Prostate gland (tissue), 2 donors: ENCODE results near the gene CORO2B. TPM values are rescaled to one million over a fixed set of nuclear protein-coding genes. Genes with fewer than 3 reads are reported as not detected.

Experiments used
- DNase-seq: peaks from one replicate; pipeline ENCODE4 v3.0.0-alpha.2; 2019; ENCODE audit warnings: low spot score
- H3K27ac ChIP-seq, 2 donors: fragments of 200-600 bp; sonication (generic); 2 replicates each; pipeline ENCODE4 v1.5.1; 2017 to 2019
- H3K27me3 ChIP-seq: fragments of 200-600 bp; sonication (generic); replicated peaks from 2 replicates; pipeline ENCODE4 v1.5.1; 2019; ENCODE audit not compliant: insufficient read depth
- H3K36me3 ChIP-seq, 2 donors: fragments of 200-600 bp; sonication (generic); 1 replicate in 1 of 2; 2 replicates in 1 of 2; pipeline versions ENCODE4 v1.5.1 to v1.8.1; 2017 to 2019
- H3K4me1 ChIP-seq: fragments of 200-600 bp; sonication (generic); replicated peaks from 2 replicates; pipeline ENCODE4 v1.5.1; 2019
- H3K4me3 ChIP-seq, 2 donors: fragments of 200-600 bp; sonication (generic); 2 replicates each; pipeline ENCODE4 v1.5.1; 2017 to 2019
- H3K9me3 ChIP-seq: fragments of 200-600 bp; sonication (generic); 2 replicates; pipeline ENCODE4 v1.5.1; 2017
- CTCF ChIP-seq, 4 experiments: fragments of 200-600 bp in 2 of 4; fragments of 450-650 bp in 2 of 4; sonication (generic) in 2 of 4; IDR thresholded peaks; 1 replicate in 3 of 4; 2 replicates in 1 of 4; pipeline ENCODE4 v1.5.1; 2016 to 2019; ENCODE audit warnings: antibody characterized with exemption in 4 of 4, mild to moderate bottlenecking in 2 of 4, moderate library complexity in 2 of 4
- POLR2A ChIP-seq: fragments of 450-650 bp; IDR thresholded peaks from one replicate; pipeline ENCODE4 v1.6.1; 2016; ENCODE audit warnings: antibody characterized with exemption, mild to moderate bottlenecking
- POLR2AphosphoS5 ChIP-seq: sonication (generic); formaldehyde crosslinking; IDR thresholded peaks from one replicate; pipeline ENCODE4 v1.6.1; 2017; ENCODE audit warnings: antibody characterized with exemption
- WGBS: methylation state at CpG from one replicate; pipeline ENCODE4 v1.1.5; 2018; 5-methylcytosine and 5-hydroxymethylcytosine counted together
- intact Hi-C: fragments of 100-400 bp; cut with DNase I; formaldehyde crosslinking; loops from one replicate; pipeline ENCODE4 v1.14.2; 2022
- total RNA-seq, 2 donors: library from RNA; depleted of rRNA; stranded (reverse); fragments of >200 nt; gene quantifications; one replicate each; pipeline ENCODE4 v1.1.0, GENCODE V29; 2016

The CORO2B gene
- total RNA-seq, 2 donors from 2014 or later, result 0.50 to 1.4 TPM

DNA sequence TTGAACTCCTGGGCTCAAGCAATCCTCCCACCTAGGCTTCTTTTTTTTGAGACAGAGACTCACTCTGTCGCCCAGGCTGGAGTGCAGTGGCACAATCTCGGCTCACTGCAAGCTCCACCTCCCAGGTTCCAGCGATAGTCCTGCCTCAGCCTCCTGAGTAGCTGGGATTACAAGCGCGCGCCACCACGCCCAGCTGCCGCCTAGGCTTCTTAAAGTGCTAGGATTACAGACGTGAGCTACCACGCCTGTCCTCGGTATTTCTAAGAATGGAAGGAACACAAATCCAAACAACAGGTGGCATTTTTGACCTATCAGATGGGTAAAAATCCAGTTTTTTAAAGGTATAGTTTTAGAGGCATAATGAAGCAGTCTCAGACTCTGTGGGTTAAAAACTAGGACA, 128.1 kb downstream of the CORO2B start:
- no peak for DNase-seq
- H3K27me3 ChIP-seq, result no peaks in the 10 kb centered on the region
- no peak overlapping the region for H3K27ac ChIP-seq
- no peaks in the 10 kb centered on the region for H3K4me1 ChIP-seq
- H3K9me3 ChIP-seq, result no peaks in the 10 kb centered on the region
- no peak overlapping the region for H3K4me3 ChIP-seq
- no peak for TF ChIP-seq CTCF (IDR thresholded peaks at IDR 0.05)
- WGBS, result 50% methylated on average over 11 of the region's 11 CpGs
- no peaks in the 10 kb centered on the region for H3K36me3 ChIP-seq
- intact Hi-C loops, result no loop called here

- no peak overlapping the region for H3K27ac ChIP-seq
- H3K27me3 ChIP-seq, result no peaks in the 10 kb centered on the region
- intact Hi-C loops, result no loop called here
- DNase-seq, result no peak
- 54% methylated on average over 5 of the region's 5 CpGs for WGBS
- TF ChIP-seq POLR2A (no peak), POLR2AphosphoS5 (no peak), CTCF (IDR thresholded peaks at IDR 0.05) (no peak)
- H3K36me3 ChIP-seq, result no peaks in the 10 kb centered on the region
- no peaks in the 10 kb centered on the region for H3K9me3 ChIP-seq
- H3K4me3 ChIP-seq, result no peak overlapping the region
- H3K4me1 ChIP-seq, result no peaks in the 10 kb centered on the region
Observed at GRCh38 chr15:68707386-68707785, 128.6 kb downstream of the CORO2B start.

- H3K27me3 ChIP-seq, result no peaks in the 10 kb centered on the region
- intact Hi-C loops, result no loop called here
Observed at GRCh38 chr15:68709876-68710275, 131.1 kb downstream of the CORO2B start.

DNA sequence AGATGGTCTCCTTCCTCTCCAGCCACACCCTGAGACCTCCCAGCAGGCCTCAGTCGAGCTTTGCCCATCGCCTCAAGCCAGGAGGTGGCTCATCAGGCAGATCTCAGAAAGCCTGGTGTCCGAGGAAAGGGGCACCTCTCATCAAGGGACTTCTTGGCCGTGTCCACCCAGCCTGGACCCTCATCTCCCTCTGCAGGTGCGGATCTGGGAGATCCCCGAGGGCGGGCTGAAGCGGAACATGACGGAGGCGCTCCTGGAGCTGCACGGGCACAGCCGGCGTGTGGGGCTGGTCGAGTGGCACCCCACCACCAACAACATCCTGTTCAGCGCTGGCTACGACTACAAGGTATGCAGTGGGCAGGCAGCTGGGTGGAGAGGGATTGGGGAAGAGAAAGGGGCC, 131.7 kb downstream of the CORO2B start:
- Histone ChIP-seq H3K4me1 (no peaks in the 10 kb centered on the region), H3K27ac (no peak overlapping the region), H3K36me3 (no peaks in the 10 kb centered on the region), H3K9me3 (no peaks in the 10 kb centered on the region), H3K27me3 (no peaks in the 10 kb centered on the region), H3K4me3 (no peak overlapping the region)
- no peak for DNase-seq
- intact Hi-C loops, result no loop called here
- TF ChIP-seq POLR2A (no peak), CTCF (IDR thresholded peaks at IDR 0.05) (no peak), POLR2AphosphoS5 (no peak)
- 96% methylated on average over 16 of the region's 16 CpGs for WGBS

More at GRCh38 chr15:68709876-68710275, 131.1 kb downstream of the CORO2B start:
- WGBS, result 83% methylated on average over 1 of the region's 1 CpG
- DNase-seq, result no peak
- H3K4me3 ChIP-seq, result no peak overlapping the region
- TF ChIP-seq POLR2A, result no peak
- TF ChIP-seq CTCF (IDR thresholded peaks at IDR 0.05), result no peak
- TF ChIP-seq POLR2AphosphoS5, result no peak
- no peaks in the 10 kb centered on the region for H3K36me3 ChIP-seq
- no peaks in the 10 kb centered on the region for H3K9me3 ChIP-seq
- H3K4me1 ChIP-seq, result no peaks in the 10 kb centered on the region
- no peak overlapping the region for H3K27ac ChIP-seq

GRCh38 chr15:68711406-68711805, 132.6 kb downstream of the CORO2B start:
- Histone ChIP-seq H3K27ac (no peak overlapping the region), H3K9me3 (no peaks in the 10 kb centered on the region), H3K27me3 (no peaks in the 10 kb centered on the region), H3K4me3 (no peak overlapping the region), H3K36me3 (no peaks in the 10 kb centered on the region), H3K4me1 (no peaks in the 10 kb centered on the region)
- intact Hi-C loops, result no loop called here
- TF ChIP-seq POLR2A (no peak), CTCF (IDR thresholded peaks at IDR 0.05) (no peak), POLR2AphosphoS5 (no peak)
- no peak for DNase-seq
- 91% methylated on average over 10 of the region's 10 CpGs for WGBS
